Hepatocyte (in vitro differentiated cells): ENCODE measurements around the gene TRPM3.

Experiments
- CTCF ChIP-seq: fragments of 200-600 bp; sonication (generic); IDR thresholded peaks from 2 replicates; pipeline ENCODE4 v1.5.1; 2016; ENCODE audit warnings: antibody characterized with exemption, mild to moderate bottlenecking; ENCODE audit not compliant: poor library complexity
- EZH2 ChIP-seq: fragments of 200-600 bp; sonication (generic); IDR thresholded peaks from 2 replicates; pipeline ENCODE4 v1.6.1; 2016; ENCODE audit warnings: antibody characterized with exemption, mild to moderate bottlenecking, borderline replicate concordance

- no peak for TF ChIP-seq CTCF
- TF ChIP-seq EZH2 = no peak
Observed at GRCh38 chr9:70561786-70562395, 559.5 kb downstream of the TRPM3 start.
